Transverse colon (tissue), 4 donors: ENCODE measurements around the gene MDH2. TPM values are rescaled to one million over a fixed set of nuclear protein-coding genes. Genes with fewer than 3 reads are reported as not detected.

ENCODE experiments used
- DNase-seq: peaks from one replicate; pipeline ENCODE4 v3.0.0-alpha.2; 2019
- H3K27ac ChIP-seq, 4 donors: fragments of 200-600 bp; sonication (generic); 2 replicates each; pipeline ENCODE4 v1.5.1; 2016 to 2018; ENCODE audit warnings: inconsistent platforms in 4 of 4
- H3K27me3 ChIP-seq: fragments of 200-600 bp; sonication (generic); 2 replicates; pipeline ENCODE4 v1.5.1; 2017; ENCODE audit warnings: inconsistent platforms
- H3K36me3 ChIP-seq, 4 donors: fragments of 200-600 bp; sonication (generic); 2 replicates each; pipeline ENCODE4 v1.5.1; 2017 to 2019; ENCODE audit warnings: inconsistent platforms in 4 of 4
- H3K4me1 ChIP-seq, 4 donors: fragments of 200-600 bp; sonication (generic); 2 replicates each; pipeline ENCODE4 v1.5.1; 2017 to 2020; ENCODE audit warnings: inconsistent platforms in 4 of 4
- H3K4me3 ChIP-seq, 4 donors: fragments of 200-600 bp; sonication (generic); 1 replicate in 1 of 4; 2 replicates in 3 of 4; pipeline versions ENCODE4 v1.5.1 to v1.6.1; 2017 to 2019; ENCODE audit warnings: inconsistent platforms in 4 of 4
- H3K9me3 ChIP-seq, 2 donors: fragments of 200-600 bp; sonication (generic); 2 replicates each; pipeline ENCODE4 v1.5.1; 2017 to 2019; ENCODE audit warnings: inconsistent platforms in 2 of 2
- CTCF ChIP-seq, 5 experiments: fragments of 200-600 bp in 3 of 5; fragments of 450-650 bp in 2 of 5; sonication (generic) in 3 of 5; IDR thresholded peaks; 1 replicate in 2 of 5; 2 replicates in 3 of 5; pipeline ENCODE4 v1.5.1; 2016 to 2017; ENCODE audit warnings: antibody characterized with exemption in 5 of 5, inconsistent platforms in 3 of 5, mild to moderate bottlenecking in 2 of 5, moderate library complexity in 1 of 5
- EP300 ChIP-seq: sonication (generic); formaldehyde crosslinking; IDR thresholded peaks from one replicate; pipeline ENCODE4 v1.6.1; 2017; ENCODE audit warnings: antibody characterized with exemption, low read depth
- POLR2A ChIP-seq: fragments of 450-650 bp; IDR thresholded peaks from one replicate; pipeline ENCODE4 v1.6.1; 2016; ENCODE audit warnings: antibody characterized with exemption, mild to moderate bottlenecking, moderate library complexity
- POLR2AphosphoS5 ChIP-seq, 3 donors: sonication (generic); formaldehyde crosslinking; IDR thresholded peaks; one replicate each; pipeline ENCODE4 v1.6.1; 2016; ENCODE audit warnings: antibody characterized with exemption in 3 of 3
- WGBS, 2 donors: methylation state at CpG; one replicate each; pipeline ENCODE4 v1.1.5; 2018; ENCODE audit warnings: low coverage in 1 of 2; 5-methylcytosine and 5-hydroxymethylcytosine counted together
- in situ Hi-C, 4 donors: fragments of 200-750 bp; cut with MboI; loops; one replicate each; pipeline versions ENCODE4 v1.15.0 to v1.15.1; 2017; ENCODE audit warnings: low sequenced_read_pairs in 3 of 4, low pct_ligation_motif_present in 1 of 4, low pct_unique_long_range_greater_than_20kb in 1 of 4
- intact Hi-C: fragments of 100-400 bp; cut with DNase I; formaldehyde crosslinking; loops from one replicate; pipeline ENCODE4 v1.15.1; 2023; ENCODE audit warnings: low total_unique reads
- total RNA-seq, 4 donors: library from RNA; depleted of rRNA; stranded (reverse); fragments of >200 nt; gene quantifications; one replicate each; pipeline ENCODE4 v1.1.0, GENCODE V29; 2016

Gene MDH2
- total RNA-seq, 4 donors from 2014 or later: 144 to 308 (median 152) TPM

GRCh38 chr7:76073335-76073990 is 25.6 kb downstream of the MDH2 start:
- WGBS, 2 donors: 94 to 100% methylated on average over 4 to 45 of the region's 45 CpGs
- intact Hi-C loops: no loop called here
- no peak overlapping the region for H3K27ac ChIP-seq

DNA sequence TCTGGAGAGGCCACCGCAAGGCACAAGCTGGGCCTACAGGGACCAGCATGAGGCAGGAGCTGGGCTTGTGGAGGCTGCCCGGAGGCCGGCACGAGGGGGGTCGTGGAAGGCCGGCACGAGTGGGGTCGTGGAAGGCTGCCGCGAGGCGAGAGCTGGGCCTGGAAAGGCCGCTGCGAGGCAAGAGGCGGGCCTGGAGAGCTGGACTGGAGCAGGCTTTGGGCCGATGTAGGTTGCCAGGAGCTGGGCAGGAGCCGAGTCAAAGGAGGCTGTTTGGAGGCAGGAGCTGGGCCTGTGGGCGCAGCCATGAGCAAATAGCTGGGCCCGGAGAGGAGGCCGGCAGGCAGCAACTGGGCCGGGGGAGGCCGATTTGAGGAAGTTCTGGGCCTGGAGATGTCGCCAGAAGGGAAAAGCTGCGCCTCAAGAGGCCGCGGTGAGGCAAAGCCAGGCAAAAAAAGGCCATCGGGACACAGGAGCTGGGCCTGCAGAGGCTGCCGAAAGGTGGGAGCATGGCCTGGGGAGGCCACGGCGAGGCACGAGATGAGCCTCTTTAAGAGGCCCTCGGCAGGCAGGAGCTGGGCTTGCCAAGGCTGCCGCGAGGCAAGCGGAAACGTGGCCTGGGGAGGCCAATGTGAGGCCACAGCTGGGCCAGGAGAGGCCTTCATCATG is 26.5 kb downstream of the MDH2 start:
- intact Hi-C loops (no loop called here), in situ Hi-C loops (no loop called here)
- Histone ChIP-seq H3K27me3 (no peaks in the 10 kb centered on the region), H3K4me3 (no peak overlapping the region), H3K9me3 (no peaks in the 10 kb centered on the region), H3K36me3 (no peaks in the 10 kb centered on the region), H3K27ac (no peak overlapping the region), H3K4me1 (peaks cover 3 to 13% (median 7%) of the 10 kb centered on the region in 4 donors)
- WGBS, 2 donors: 92 to 96% methylated on average over 10 to 35 of the region's 35 CpGs
- DNase-seq: no peak
- TF ChIP-seq CTCF (IDR thresholded peaks at IDR 0.05): no peak
- TF ChIP-seq EP300: no peak
- no peak for TF ChIP-seq POLR2A
- TF ChIP-seq POLR2AphosphoS5 (IDR thresholded peaks at IDR 0.05): no peak

More at GRCh38 chr7:76073335-76073990, 25.6 kb downstream of the MDH2 start:
- TF ChIP-seq POLR2AphosphoS5 (IDR thresholded peaks at IDR 0.05): no peak
- no peak for TF ChIP-seq CTCF (IDR thresholded peaks at IDR 0.05)
- TF ChIP-seq POLR2A: no peak
- no peak for TF ChIP-seq EP300
- peaks cover 7 to 19% (median 9%) of the 10 kb centered on the region in 4 donors for H3K4me1 ChIP-seq
- DNase-seq: no peak
- in situ Hi-C loops: no loop called here
- no peaks in the 10 kb centered on the region for H3K27me3 ChIP-seq
- H3K9me3 ChIP-seq: no peaks in the 10 kb centered on the region
- H3K4me3 ChIP-seq: no peak overlapping the region
- H3K36me3 ChIP-seq: no peaks in the 10 kb centered on the region

DNA sequence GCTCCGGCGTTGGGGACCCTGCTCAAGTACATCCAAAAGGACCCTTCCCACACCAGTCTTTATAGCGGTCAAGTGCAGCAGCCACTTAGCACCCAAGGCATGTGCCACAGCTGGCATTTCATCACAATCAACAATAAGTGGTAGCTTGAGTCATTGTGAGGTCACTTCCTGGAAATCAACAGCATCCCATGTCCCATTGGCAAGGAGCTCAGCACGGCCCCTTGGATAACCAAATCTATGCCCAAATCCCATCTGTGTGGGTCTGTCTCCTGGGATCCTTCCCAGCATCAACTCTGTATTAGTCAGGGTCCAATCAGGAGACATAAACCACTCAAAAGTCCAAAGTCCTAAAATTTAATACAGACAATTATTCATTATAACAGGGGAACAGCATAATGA is 27.1 kb downstream of the MDH2 start:
- intact Hi-C loops: no loop called here
- H3K36me3 ChIP-seq: no peaks in the 10 kb centered on the region

DNA sequence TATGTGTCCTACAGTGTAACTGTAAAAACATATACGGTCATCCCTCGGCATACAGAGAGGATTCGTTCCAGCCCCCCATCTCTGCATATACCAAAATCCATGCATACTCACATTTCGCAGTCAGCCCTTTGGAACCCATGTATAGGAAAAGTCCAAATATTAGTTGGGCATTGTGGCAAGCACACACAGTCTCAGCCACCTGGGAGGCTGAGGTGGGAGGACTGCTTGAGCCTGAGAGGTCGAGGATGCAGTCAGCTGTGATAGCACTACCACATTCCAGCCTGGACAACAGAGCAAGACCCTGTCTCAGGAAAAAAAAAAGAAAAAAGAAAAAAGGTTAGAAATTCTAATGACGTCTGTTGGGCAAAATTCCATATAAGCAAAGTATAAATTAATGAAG is 29.1 kb downstream of the MDH2 start:
- in situ Hi-C loops (no loop called here), intact Hi-C loops (no loop called here)
- H3K27ac ChIP-seq: no peak overlapping the region
- 82 to 86% methylated on average over 6 of the region's 6 CpGs for whole genome bisulfite sequencing, 2 donors
- H3K36me3 ChIP-seq: no peaks in the 10 kb centered on the region
- no peak overlapping the region for H3K4me3 ChIP-seq
- H3K9me3 ChIP-seq: no peaks in the 10 kb centered on the region
- no peak for DNase-seq
- H3K27me3 ChIP-seq: no peaks in the 10 kb centered on the region
- H3K4me1 ChIP-seq: no peaks in the 10 kb centered on the region
- TF ChIP-seq POLR2A: no peak
- TF ChIP-seq CTCF (IDR thresholded peaks at IDR 0.05): no peak
- TF ChIP-seq EP300: no peak
- no peak for TF ChIP-seq POLR2AphosphoS5 (IDR thresholded peaks at IDR 0.05)

More for the DNA sequence above, 27.1 kb downstream of the MDH2 start:
- no peak overlapping the region for H3K4me3 ChIP-seq
- in situ Hi-C loops: no loop called here
- H3K9me3 ChIP-seq: no peaks in the 10 kb centered on the region
- no peak for DNase-seq
- 89% methylated on average over 4 of the region's 4 CpGs; no CpG with 5 or more reads in 1 of the 2 donors for WGBS, 2 donors
- peaks cover 0 to 8% (median 6%) of the 10 kb centered on the region in 4 donors for H3K4me1 ChIP-seq
- H3K27me3 ChIP-seq: no peaks in the 10 kb centered on the region
- H3K27ac ChIP-seq: no peak overlapping the region
- TF ChIP-seq POLR2A: no peak
- no peak for TF ChIP-seq EP300
- TF ChIP-seq POLR2AphosphoS5 (IDR thresholded peaks at IDR 0.05): no peak
